ENCODE results near the gene CACNA1D. TPM values are rescaled to one million over a fixed set of nuclear protein-coding genes. Genes with fewer than 3 reads are reported as not detected.

CACNA1D gene
- total and polyA plus RNA-seq, 2 donors (not counting 3 experiments of a cell fraction or from before 2014, with no cell fraction given), result 0.06 TPM; not detected in 1

GRCh38 chr3:53588122-53588521 is 93.7 kb downstream of the CACNA1D start:
- intact Hi-C loops (cut with micrococcal nuclease), result no loop called here
- BruUV-seq (replicated peaks), result no TSS peak
- no peak overlapping the region for H3K4me3 ChIP-seq (replicated peaks in 1 of 3; ENCODE audit: insufficient read depth in 1 of 3, low read depth in 1 of 3, low read length in 3 of 3)
- no peaks in the 10 kb centered on the region for H3K36me3 ChIP-seq (ENCODE audit: control insufficient read depth in 2 of 2, extremely low read depth in 1 of 2, insufficient read depth in 2 of 2, low read length in 2 of 2)
- dilution Hi-C loops (cut with MboI; ENCODE audit: extremely low pct_ligation_motif_present, low sequenced_read_pairs), result no loop called here
- H3K79me2 ChIP-seq (ENCODE audit: control insufficient read depth, insufficient read depth, low read length), result no peaks in the 10 kb centered on the region
- no peak overlapping the region for H3K9ac ChIP-seq (replicated peaks; ENCODE audit: extremely low read depth, insufficient read depth, low read length)
- H3K4me2 ChIP-seq (ENCODE audit: insufficient read depth, low read length), result no peak overlapping the region
- FAIRE-seq (no peak), DNase-seq (ENCODE audit: low read depth, low spot score) (no peak)
- H4K20me1 ChIP-seq (replicated peaks; ENCODE audit: control insufficient read depth, extremely low read depth, insufficient read depth, low read length), result no peaks in the 10 kb centered on the region
- no peaks in the 10 kb centered on the region for H3K9me1 ChIP-seq (replicated peaks; ENCODE audit: control insufficient read depth, extremely low read depth, insufficient read depth, low read length)
- POLR2A ChIA-PET, result no interaction called here
- H3K27ac ChIP-seq (ENCODE audit: insufficient read depth, low read depth, low read length), result no peak overlapping the region
- H2AFZ ChIP-seq (ENCODE audit: low read depth, low read length), result no peak overlapping the region
- CTCF ChIA-PET, result interaction anchor here (1.6 kb wide), 1 partner anchor 9 kb away, joined by 4 read pairs; no protein-coding TSS in a partner anchor
- TF ChIP-seq EZH2 (IDR thresholded peaks at IDR 0.05; ENCODE audit: borderline replicate concordance, low read depth, low read length, severe bottlenecking) (no peak), MYC (IDR thresholded peaks at IDR 0.05; ENCODE audit: low read depth, low read length) (no peak), CTCF (IDR thresholded peaks at IDR 0.05; ENCODE audit: extremely low read depth in 1 of 2, insufficient read depth in 1 of 2, low read depth in 1 of 2, low read length in 2 of 2) (no peak), POLR2AphosphoS5 (IDR thresholded peaks at IDR 0.05; ENCODE audit: insufficient read depth, low read depth, low read length) (no peak), FOS (IDR thresholded peaks at IDR 0.05; ENCODE audit: borderline replicate concordance, insufficient read depth, low read length) (no peak), GATA2 (IDR thresholded peaks at IDR 0.05; ENCODE audit: insufficient read depth, insufficient read length, low read depth, low read length) (no peak)
- no peaks in the 10 kb centered on the region for H3K9me3 ChIP-seq (replicated peaks; ENCODE audit: control insufficient read depth, insufficient read depth, low read length)
- H3K27me3 ChIP-seq (ENCODE audit: control insufficient read depth in 2 of 2, insufficient read depth in 2 of 2, low read length in 2 of 2), result no peaks in the 10 kb centered on the region
- H3K4me1 ChIP-seq (ENCODE audit: control insufficient read depth, extremely low read depth, insufficient read depth, low read length), result no peaks in the 10 kb centered on the region

- H3K27me3 ChIP-seq (ENCODE audit: control insufficient read depth in 2 of 2, insufficient read depth in 2 of 2, low read length in 2 of 2), result no peaks in the 10 kb centered on the region
- H3K4me2 ChIP-seq (ENCODE audit: insufficient read depth, low read length), result no peak overlapping the region
- no peaks in the 10 kb centered on the region for H3K9me1 ChIP-seq (replicated peaks; ENCODE audit: control insufficient read depth, extremely low read depth, insufficient read depth, low read length)
- no peak overlapping the region for H3K4me3 ChIP-seq (replicated peaks in 1 of 3; ENCODE audit: insufficient read depth in 1 of 3, low read depth in 1 of 3, low read length in 3 of 3)
- FAIRE-seq (no peak), DNase-seq (ENCODE audit: low read depth, low spot score) (no peak)
- no peak overlapping the region for H3K9ac ChIP-seq (replicated peaks; ENCODE audit: extremely low read depth, insufficient read depth, low read length)
- BruUV-seq (replicated peaks), result no TSS peak
- H3K36me3 ChIP-seq (ENCODE audit: control insufficient read depth in 2 of 2, extremely low read depth in 1 of 2, insufficient read depth in 2 of 2, low read length in 2 of 2), result no peaks in the 10 kb centered on the region
- no peaks in the 10 kb centered on the region for H3K9me3 ChIP-seq (replicated peaks; ENCODE audit: control insufficient read depth, insufficient read depth, low read length)
- H3K79me2 ChIP-seq (ENCODE audit: control insufficient read depth, insufficient read depth, low read length), result no peaks in the 10 kb centered on the region
- ChIA-PET CTCF (no interaction called here), POLR2A (no interaction called here)
- dilution Hi-C loops (cut with MboI; ENCODE audit: extremely low pct_ligation_motif_present, low sequenced_read_pairs), result no loop called here
- TF ChIP-seq MAX (IDR thresholded peaks at IDR 0.05; ENCODE audit: insufficient read depth, insufficient read length) (no peak), FOS (IDR thresholded peaks at IDR 0.05; ENCODE audit: borderline replicate concordance, insufficient read depth, low read length) (no peak), JUN (IDR thresholded peaks at IDR 0.05; ENCODE audit: borderline replicate concordance, insufficient read depth, insufficient read length, low read depth) (no peak), CTCF (IDR thresholded peaks at IDR 0.05; ENCODE audit: extremely low read depth in 1 of 2, insufficient read depth in 1 of 2, low read depth in 1 of 2, low read length in 2 of 2) (no peak), MYC (IDR thresholded peaks at IDR 0.05; ENCODE audit: low read depth, low read length) (no peak), POLR2AphosphoS5 (IDR thresholded peaks at IDR 0.05; ENCODE audit: insufficient read depth, low read depth, low read length) (no peak), EZH2 (IDR thresholded peaks at IDR 0.05; ENCODE audit: borderline replicate concordance, low read depth, low read length, severe bottlenecking) (no peak), POLR2A (IDR thresholded peaks at IDR 0.05; ENCODE audit: low read depth, low read length) (no peak), GATA2 (IDR thresholded peaks at IDR 0.05; ENCODE audit: insufficient read depth, insufficient read length, low read depth, low read length) (no peak)
- H2AFZ ChIP-seq (ENCODE audit: low read depth, low read length), result no peak overlapping the region
- intact Hi-C loops (cut with micrococcal nuclease), result no loop called here
- H3K4me1 ChIP-seq (ENCODE audit: control insufficient read depth, extremely low read depth, insufficient read depth, low read length), result no peaks in the 10 kb centered on the region
- no peaks in the 10 kb centered on the region for H4K20me1 ChIP-seq (replicated peaks; ENCODE audit: control insufficient read depth, extremely low read depth, insufficient read depth, low read length)
- H3K27ac ChIP-seq (ENCODE audit: insufficient read depth, low read depth, low read length), result no peak overlapping the region
Observed at GRCh38 chr3:53589201-53589600, 94.8 kb downstream of the CACNA1D start.
